Trophoblast cell (in vitro differentiated cells and primary cell): ENCODE results near the gene KCNT2.

Experiments
- DNase-seq, 2 donors: peaks; one replicate each; pipeline ENCODE4 v3.0.0-alpha.2; 2016
- H2AFZ ChIP-seq: 2 replicates; pipeline ENCODE4 v1.6.1; 2013; ENCODE audit warnings: low read length, moderate library complexity, mild to moderate bottlenecking; ENCODE audit not compliant: insufficient read depth, poor library complexity
- H2AK5ac ChIP-seq: 2 replicates; pipeline ENCODE4 v1.6.1; 2013; ENCODE audit warnings: mild to moderate bottlenecking, low read length
- H2BK120ac ChIP-seq: 2 replicates; pipeline ENCODE4 v1.6.1; 2013; ENCODE audit warnings: low read length, mild to moderate bottlenecking, moderate library complexity; ENCODE audit not compliant: insufficient read depth, poor library complexity
- H2BK12ac ChIP-seq: 2 replicates; pipeline ENCODE4 v1.6.1; 2013; ENCODE audit warnings: mild to moderate bottlenecking, low read length, moderate library complexity
- H2BK5ac ChIP-seq: 2 replicates; pipeline ENCODE4 v1.6.1; 2013; ENCODE audit warnings: low read length, low read depth, moderate library complexity, mild to moderate bottlenecking; ENCODE audit not compliant: poor library complexity
- H3K14ac ChIP-seq: 2 replicates; pipeline ENCODE4 v1.6.1; 2013; ENCODE audit warnings: mild to moderate bottlenecking, low read length
- H3K18ac ChIP-seq: 2 replicates; pipeline ENCODE4 v1.6.1; 2013; ENCODE audit warnings: mild to moderate bottlenecking, low read length
- H3K23ac ChIP-seq: 2 replicates; pipeline ENCODE4 v1.6.1; 2013; ENCODE audit warnings: low read length
- H3K27ac ChIP-seq: 2 replicates; pipeline ENCODE4 v1.5.1; 2013; ENCODE audit warnings: low read depth, mild to moderate bottlenecking, inconsistent platforms, low read length, moderate library complexity
- H3K27me3 ChIP-seq: 2 replicates; pipeline ENCODE4 v1.6.1; 2013; ENCODE audit warnings: inconsistent platforms, mild to moderate bottlenecking, low read length, moderate library complexity; ENCODE audit not compliant: insufficient read depth
- H3K36me3 ChIP-seq, 2 experiments: 1 replicate in 1 of 2; 2 replicates in 1 of 2; pipeline ENCODE4 v1.6.1; 2013; ENCODE audit warnings: low read length in 2 of 2, mild to moderate bottlenecking in 2 of 2, moderate library complexity in 1 of 2; ENCODE audit not compliant: insufficient read depth in 2 of 2, control insufficient read depth in 1 of 2
- H3K4ac ChIP-seq: 2 replicates; pipeline ENCODE4 v1.6.1; 2013; ENCODE audit warnings: low read depth, mild to moderate bottlenecking, low read length, moderate library complexity
- H3K4me1 ChIP-seq, 2 experiments: 1 replicate in 1 of 2; 2 replicates in 1 of 2; pipeline ENCODE4 v1.6.1; 2013; ENCODE audit warnings: low read length in 2 of 2, mild to moderate bottlenecking in 2 of 2, moderate library complexity in 1 of 2; ENCODE audit not compliant: insufficient read depth in 2 of 2, control insufficient read depth in 1 of 2
- H3K4me2 ChIP-seq: 2 replicates; pipeline ENCODE4 v1.6.1; 2013; ENCODE audit warnings: inconsistent platforms, mild to moderate bottlenecking, low read length, moderate library complexity
- H3K4me3 ChIP-seq: 2 replicates; pipeline ENCODE4 v1.5.1; 2013; ENCODE audit warnings: mild to moderate bottlenecking, low read depth, low read length, inconsistent platforms
- H3K79me1 ChIP-seq: one replicate; pipeline ENCODE4 v1.6.1; 2013; ENCODE audit warnings: low read length
- H3K79me2 ChIP-seq: 2 replicates; pipeline ENCODE4 v1.6.1; 2013; ENCODE audit warnings: low read length, mild to moderate bottlenecking; ENCODE audit not compliant: control insufficient read depth, insufficient read depth, poor library complexity
- H3K9ac ChIP-seq: 2 replicates; pipeline ENCODE4 v1.6.1; 2013; ENCODE audit warnings: mild to moderate bottlenecking, low read length
- H3K9me3 ChIP-seq: 2 replicates; pipeline ENCODE4 v1.6.1; 2013; ENCODE audit warnings: low read depth, mild to moderate bottlenecking, control low read depth, inconsistent platforms, low read length; ENCODE audit not compliant: insufficient read depth
- H4K12ac ChIP-seq: 2 replicates; pipeline ENCODE4 v1.6.1; 2013; ENCODE audit warnings: low read depth, mild to moderate bottlenecking, low read length, moderate library complexity
- H4K8ac ChIP-seq: 2 replicates; pipeline ENCODE4 v1.6.1; 2013; ENCODE audit warnings: low read depth, mild to moderate bottlenecking, low read length, moderate library complexity
- H4K91ac ChIP-seq: one replicate; pipeline ENCODE4 v1.6.1; 2013; ENCODE audit warnings: low read depth, mild to moderate bottlenecking, low read length, moderate library complexity
- WGBS: extraction: QIAGEN DNeasy Blood & Tissue Kit; methylation state at CpG from one replicate; pipeline ENCODE4 v1.1.7; 2013; ENCODE audit warnings: missing lambda C conversion rate; ENCODE audit not compliant: insufficient read length, insufficient coverage; ENCODE audit errors: extremely low coverage; 5-methylcytosine and 5-hydroxymethylcytosine counted together

KCNT2 gene

DNA sequence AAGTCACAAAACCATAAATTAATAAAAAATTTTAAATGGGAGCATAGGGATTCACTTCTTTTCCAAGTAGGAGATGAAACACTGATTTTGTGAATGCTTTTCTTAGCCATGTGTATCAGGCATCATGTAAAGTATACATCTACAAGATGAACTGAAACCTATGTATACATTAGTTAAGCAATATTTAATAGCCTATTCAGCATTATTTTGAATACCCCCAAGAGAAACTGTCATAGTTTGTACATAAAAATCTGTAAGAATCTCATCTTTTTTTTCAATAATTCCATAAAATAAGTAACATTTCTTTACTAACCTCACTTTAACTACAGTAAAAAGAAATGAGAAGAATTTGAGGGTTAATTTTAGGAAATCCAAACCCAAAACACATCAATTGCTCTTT is 348.0 kb downstream of the KCNT2 start:
- Histone ChIP-seq H4K12ac (no peak overlapping the region), H3K4me1 (no peaks in the 10 kb centered on the region), H3K9ac (no peak overlapping the region), H3K36me3 (no peaks in the 10 kb centered on the region), H3K79me1 (no peaks in the 10 kb centered on the region), H3K4me2 (no peak overlapping the region), H2BK12ac (no peak overlapping the region), H3K14ac (no peak overlapping the region), H2BK5ac (no peak overlapping the region), H4K8ac (no peak overlapping the region), H2BK120ac (no peak overlapping the region), H3K4ac (no peak overlapping the region), H3K9me3 (no peaks in the 10 kb centered on the region), H3K4me3 (no peak overlapping the region), H3K27me3 (no peaks in the 10 kb centered on the region), H3K79me2 (no peaks in the 10 kb centered on the region), H3K18ac (no peak overlapping the region), H4K91ac (no peak overlapping the region), H2AK5ac (no peak overlapping the region), H3K23ac (no peak overlapping the region), H2AFZ (no peak overlapping the region), H3K27ac (no peak overlapping the region)
- DNase-seq, result no peak

GRCh38 chr1:196259316-196259715 is 348.9 kb downstream of the KCNT2 start:
- no peak overlapping the region for H3K27ac ChIP-seq
- H2AFZ ChIP-seq, result no peak overlapping the region
- H4K8ac ChIP-seq, result no peak overlapping the region
- no peaks in the 10 kb centered on the region for H3K36me3 ChIP-seq
- no peaks in the 10 kb centered on the region for H3K4me1 ChIP-seq
- H3K14ac ChIP-seq, result no peak overlapping the region
- no CpG with 5 or more reads among the region's 2 CpGs for WGBS
- no peak overlapping the region for H4K91ac ChIP-seq
- no peak overlapping the region for H2AK5ac ChIP-seq
- H3K79me1 ChIP-seq, result no peaks in the 10 kb centered on the region
- no peak overlapping the region for H3K4me2 ChIP-seq
- no peak overlapping the region for H3K9ac ChIP-seq
- no peaks in the 10 kb centered on the region for H3K27me3 ChIP-seq
- no peak overlapping the region for H3K4me3 ChIP-seq
- H3K18ac ChIP-seq, result no peak overlapping the region
- H3K4ac ChIP-seq, result no peak overlapping the region
- no peak overlapping the region for H4K12ac ChIP-seq
- no peak overlapping the region for H2BK120ac ChIP-seq
- no peaks in the 10 kb centered on the region for H3K9me3 ChIP-seq
- no peak overlapping the region for H2BK5ac ChIP-seq
- H2BK12ac ChIP-seq, result no peak overlapping the region
- DNase-seq, result no peak
- no peak overlapping the region for H3K23ac ChIP-seq
- no peaks in the 10 kb centered on the region for H3K79me2 ChIP-seq

- Histone ChIP-seq H3K27me3 (no peaks in the 10 kb centered on the region), H3K36me3 (no peaks in the 10 kb centered on the region), H4K91ac (no peak overlapping the region), H3K14ac (no peak overlapping the region), H3K79me1 (no peaks in the 10 kb centered on the region), H3K4ac (no peak overlapping the region), H4K12ac (no peak overlapping the region), H3K4me3 (no peak overlapping the region), H3K79me2 (no peaks in the 10 kb centered on the region), H3K27ac (no peak overlapping the region), H2AK5ac (no peak overlapping the region), H3K9me3 (no peaks in the 10 kb centered on the region), H3K9ac (no peak overlapping the region), H3K23ac (no peak overlapping the region), H2BK12ac (no peak overlapping the region), H3K4me1 (no peaks in the 10 kb centered on the region), H3K18ac (no peak overlapping the region), H4K8ac (no peak overlapping the region), H3K4me2 (no peak overlapping the region), H2BK5ac (no peak overlapping the region), H2AFZ (no peak overlapping the region), H2BK120ac (no peak overlapping the region)
- DNase-seq, result no peak
Measured at GRCh38 chr1:196255762-196256161, 352.5 kb downstream of the KCNT2 start.

DNA sequence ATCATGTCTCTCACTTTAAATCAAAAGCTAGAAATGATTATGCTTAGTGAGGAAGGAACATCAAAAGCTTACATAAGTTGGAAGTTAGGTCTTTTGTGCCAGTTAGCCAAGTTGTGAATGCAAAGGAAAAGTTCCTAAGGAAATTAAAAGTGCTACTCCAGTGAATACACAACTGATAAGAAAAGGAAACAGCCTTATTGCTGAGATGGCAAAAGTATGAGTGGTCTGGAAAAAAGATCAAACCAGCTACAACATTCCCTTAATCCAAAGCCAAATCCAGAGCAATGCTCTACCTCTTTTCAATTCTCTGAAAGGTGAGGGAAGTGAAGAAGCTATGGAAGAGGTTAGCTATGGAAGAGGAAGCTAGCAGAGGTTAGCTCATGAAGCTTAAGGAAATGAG is 378.7 kb downstream of the KCNT2 start:
- Histone ChIP-seq H4K8ac (no peak overlapping the region), H3K27ac (no peak overlapping the region), H2AK5ac (no peak overlapping the region), H3K4ac (no peak overlapping the region), H3K27me3 (no peaks in the 10 kb centered on the region), H3K79me1 (no peaks in the 10 kb centered on the region), H3K4me2 (no peak overlapping the region), H3K9me3 (no peaks in the 10 kb centered on the region), H2BK120ac (no peak overlapping the region), H3K14ac (no peak overlapping the region), H3K79me2 (no peaks in the 10 kb centered on the region), H3K18ac (no peak overlapping the region), H2BK12ac (no peak overlapping the region), H3K36me3 (no peaks in the 10 kb centered on the region), H3K4me3 (no peak overlapping the region), H4K91ac (no peak overlapping the region), H2AFZ (no peak overlapping the region), H4K12ac (no peak overlapping the region), H2BK5ac (no peak overlapping the region), H3K9ac (no peak overlapping the region), H3K4me1 (no peaks in the 10 kb centered on the region), H3K23ac (no peak overlapping the region)
- DNase-seq, result no peak

GRCh38 chr1:196214866-196215265 is 393.4 kb downstream of the KCNT2 start:
- H3K4me2 ChIP-seq, result no peak overlapping the region
- no peak overlapping the region for H3K14ac ChIP-seq
- H3K27ac ChIP-seq, result no peak overlapping the region
- H3K79me1 ChIP-seq, result no peaks in the 10 kb centered on the region
- no peaks in the 10 kb centered on the region for H3K9me3 ChIP-seq
- H3K23ac ChIP-seq, result no peak overlapping the region
- no peaks in the 10 kb centered on the region for H3K79me2 ChIP-seq
- no peak overlapping the region for H2AFZ ChIP-seq
- H3K18ac ChIP-seq, result no peak overlapping the region
- H2BK12ac ChIP-seq, result no peak overlapping the region
- no peak overlapping the region for H4K8ac ChIP-seq
- H3K27me3 ChIP-seq, result no peaks in the 10 kb centered on the region
- no peak overlapping the region for H2BK120ac ChIP-seq
- DNase-seq, result no peak
- no peak overlapping the region for H2AK5ac ChIP-seq
- no peaks in the 10 kb centered on the region for H3K36me3 ChIP-seq
- no peak overlapping the region for H4K91ac ChIP-seq
- H3K4ac ChIP-seq, result no peak overlapping the region
- no peak overlapping the region for H3K4me3 ChIP-seq
- no peaks in the 10 kb centered on the region for H3K4me1 ChIP-seq
- H2BK5ac ChIP-seq, result no peak overlapping the region
- H4K12ac ChIP-seq, result no peak overlapping the region
- H3K9ac ChIP-seq, result no peak overlapping the region
- no CpG with 5 or more reads among the region's 2 CpGs for WGBS
